Type B pancreatic cell (in vitro differentiated cells): ENCODE results near the gene C11orf98. TPM values are rescaled to one million over a fixed set of nuclear protein-coding genes. Genes with fewer than 3 reads are reported as not detected.

Source experiments
- DNase-seq: peaks from one replicate; pipeline ENCODE4 v3.0.0; 2021; ENCODE audit warnings: mixed read lengths; ENCODE audit not compliant: unreplicated experiment; ENCODE audit errors: extremely low spot score
- H3K27ac Mint-ChIP-seq: 2 replicates; pipeline ENCODE4 v1.8.0; 2021; ENCODE audit warnings: mild to moderate bottlenecking, mixed read lengths
- H3K27me3 Mint-ChIP-seq: 2 replicates; pipeline ENCODE4 v1.8.0; 2021; ENCODE audit warnings: mixed read lengths
- H3K36me3 Mint-ChIP-seq: 2 replicates; pipeline ENCODE4 v1.8.0; 2021; ENCODE audit warnings: mixed read lengths
- H3K4me1 Mint-ChIP-seq: one replicate; pipeline ENCODE4 v1.8.0; 2021; ENCODE audit warnings: mixed read lengths; ENCODE audit not compliant: unreplicated experiment
- H3K4me3 Mint-ChIP-seq: 2 replicates; pipeline ENCODE4 v1.8.0; 2021; ENCODE audit warnings: mild to moderate bottlenecking, mixed read lengths
- H3K9me3 Mint-ChIP-seq: 2 replicates; pipeline ENCODE4 v1.8.0; 2021; ENCODE audit warnings: mixed read lengths
- CTCF ChIP-seq: fragments of 200-600 bp; sonication (generic); conservative IDR thresholded peaks from 2 replicates; pipeline ENCODE4 v1.5.0; 2021; ENCODE audit warnings: antibody characterized with exemption, mild to moderate bottlenecking
- total RNA-seq: library from RNA; stranded (reverse); gene quantifications from 2 replicates; pipeline ENCODE4 v1.2.1, GENCODE V29; 2021; ENCODE audit warnings: low replicate concordance

C11orf98 gene
- total RNA-seq, 1 donor from 2014 or later = 69.2 TPM

- Mint-ChIP-seq H3K4me3 (peak overlapping the region; percentile 95), H3K4me1 (peaks cover 49% of the 10 kb centered on the region), H3K27ac (peak overlapping the region; percentile 96), H3K36me3 (peaks cover 26% of the 10 kb centered on the region), H3K27me3 (no peaks in the 10 kb centered on the region), H3K9me3 (no peaks in the 10 kb centered on the region)
- peak; percentile 94 for DNase-seq
- peak; percentile 17 for TF ChIP-seq CTCF
Measured at GRCh38 chr11:62709247-62710000, 44.4 kb upstream of the C11orf98 start.

- Mint-ChIP-seq H3K27me3 (no peaks in the 10 kb centered on the region), H3K4me3 (peak overlapping the region; percentile 95), H3K9me3 (no peaks in the 10 kb centered on the region), H3K36me3 (peaks cover 22% of the 10 kb centered on the region), H3K4me1 (peaks cover 44% of the 10 kb centered on the region), H3K27ac (peak overlapping the region; percentile 96)
- TF ChIP-seq CTCF = no peak
- no peak for DNase-seq
Measured at GRCh38 chr11:62708793-62709192, 43.8 kb upstream of the C11orf98 start.

GRCh38 chr11:62708392-62708791 is 43.4 kb upstream of the C11orf98 start:
- no peak for TF ChIP-seq CTCF
- Mint-ChIP-seq H3K27me3 (no peaks in the 10 kb centered on the region), H3K9me3 (no peaks in the 10 kb centered on the region), H3K4me1 (peaks cover 40% of the 10 kb centered on the region), H3K4me3 (peak overlapping the region; percentile 95), H3K27ac (peak overlapping the region; percentile 96), H3K36me3 (peaks cover 20% of the 10 kb centered on the region)
- no peak for DNase-seq

GRCh38 chr11:62707277-62707861 is 42.4 kb upstream of the C11orf98 start, which contains the start of the genes BSCL2 and GNG3:
Gene BSCL2, minus strand, starts transcription at chr11:62707424. Its CDS starts 229 bp downstream, at chr11:62707195.
Gene GNG3, plus strand, starts transcription at chr11:62707676. Its CDS starts 620 bp downstream, at chr11:62708296.
- no peaks in the 10 kb centered on the region for H3K9me3 Mint-ChIP-seq

GRCh38 chr11:62706850-62707247 is 41.8 kb upstream of the C11orf98 start:
- DNase-seq = no peak
- Mint-ChIP-seq H3K4me1 (peaks cover 33% of the 10 kb centered on the region), H3K4me3 (peak overlapping the region; percentile 95), H3K27me3 (no peaks in the 10 kb centered on the region), H3K36me3 (peaks cover 12% of the 10 kb centered on the region), H3K9me3 (no peaks in the 10 kb centered on the region), H3K27ac (peak overlapping the region; percentile 90)
- TF ChIP-seq CTCF = no peak

More at GRCh38 chr11:62707277-62707861, 42.4 kb upstream of the C11orf98 start, which contains the start of the genes BSCL2 and GNG3:
- H3K36me3 Mint-ChIP-seq = peaks cover 12% of the 10 kb centered on the region
- DNase-seq = peak; percentile 86
- peak within 1 kb of the TSS; percentile 96 for H3K27ac Mint-ChIP-seq
- no peak for TF ChIP-seq CTCF
- H3K27me3 Mint-ChIP-seq = no peaks in the 10 kb centered on the region
- peak within 1 kb of the TSS; percentile 95 for H3K4me3 Mint-ChIP-seq
- H3K4me1 Mint-ChIP-seq = peaks cover 33% of the 10 kb centered on the region
